NCI-H82 (cell line): ENCODE data around the gene NRG4.
"Not testable (repeated sequence)": the region's sequence is repeated elsewhere in the genome, so short reads cannot be mapped to it uniquely, and the experiment has no call there.

Experiments
- DNase-seq: peaks from one replicate; lab custom pipeline; 2025; lab: John Stamatoyannopoulos, UW

NRG4 gene

DNA sequence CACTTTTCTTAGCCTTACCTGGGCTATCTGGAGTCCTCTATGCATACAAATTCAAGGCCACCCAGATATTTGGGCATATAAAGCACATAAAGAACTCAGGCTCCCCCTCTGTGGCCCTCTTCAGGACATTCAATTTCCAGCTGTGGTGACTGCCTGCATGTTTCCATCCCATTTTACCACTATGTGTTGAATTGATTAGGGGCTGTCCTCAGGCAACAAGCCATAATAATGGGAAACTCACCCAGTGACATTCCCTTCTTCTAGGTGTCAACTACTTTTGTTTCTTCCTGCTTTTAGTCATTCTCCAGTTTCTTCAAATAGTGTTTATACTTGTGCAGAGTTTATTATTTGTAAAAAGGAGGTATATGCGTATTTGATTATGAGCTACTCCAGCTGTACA lies 18.0 kb downstream of the NRG4 start:
- no peak for DNase-seq

DNA sequence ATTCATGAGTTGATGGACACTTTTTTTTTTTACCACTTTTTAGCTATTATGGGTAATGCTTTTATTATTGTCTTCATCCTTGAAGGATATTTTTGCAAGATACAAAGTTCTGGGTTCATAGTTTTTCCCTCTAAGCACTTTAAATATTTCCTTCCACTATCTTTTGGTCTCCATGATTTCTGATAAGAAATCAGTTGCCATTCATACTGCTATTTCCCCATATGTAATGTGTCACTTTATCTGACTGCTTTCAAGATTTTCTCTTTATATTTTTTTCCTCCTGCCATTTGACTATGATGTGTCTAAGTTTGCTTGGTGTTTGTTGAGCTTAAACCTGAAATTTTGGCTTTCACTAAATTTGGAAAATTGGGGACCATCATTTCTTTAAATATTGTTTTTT lies 19.3 kb downstream of the NRG4 start:
- DNase-seq = no peak

DNA sequence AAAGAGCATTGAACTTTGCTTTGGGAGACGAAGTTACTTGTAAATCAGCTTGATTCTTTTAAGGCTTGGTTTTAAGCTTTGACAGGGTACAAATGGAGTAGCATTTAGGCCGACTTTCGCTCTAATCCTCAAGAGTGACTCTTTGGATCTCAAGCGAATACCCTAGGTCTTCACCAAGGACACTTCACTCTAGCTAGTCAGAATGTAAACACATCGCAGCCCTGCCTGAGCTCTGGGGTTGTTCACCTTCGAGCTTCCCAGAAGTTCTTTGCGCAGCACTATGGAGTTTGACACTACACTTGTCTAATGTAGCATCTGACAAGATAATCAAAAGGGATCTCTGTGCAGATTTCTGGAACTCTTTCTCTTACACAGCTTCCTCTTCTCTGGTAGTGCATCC lies 22.3 kb downstream of the NRG4 start:
- no peak for DNase-seq

DNA sequence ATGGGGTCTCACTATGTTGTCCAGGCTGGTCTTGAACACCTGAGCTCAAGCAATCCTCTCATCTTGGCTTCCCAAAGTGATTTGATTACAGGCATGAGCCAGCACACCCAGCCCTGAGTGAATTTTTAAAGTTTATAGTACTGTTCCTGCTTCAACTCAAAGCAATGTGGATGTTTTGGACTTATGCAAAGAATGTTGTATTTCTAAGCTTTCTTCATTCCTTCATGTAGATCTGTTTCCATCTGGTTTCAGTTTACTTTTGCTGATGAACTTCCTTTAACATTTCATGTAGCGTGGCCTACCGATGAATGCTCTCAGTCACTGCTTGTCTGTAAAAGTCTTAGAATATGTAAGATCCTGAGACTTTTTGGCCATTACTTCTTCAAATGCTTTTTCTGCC lies 23.2 kb downstream of the NRG4 start:
- DNase-seq = no peak

DNA sequence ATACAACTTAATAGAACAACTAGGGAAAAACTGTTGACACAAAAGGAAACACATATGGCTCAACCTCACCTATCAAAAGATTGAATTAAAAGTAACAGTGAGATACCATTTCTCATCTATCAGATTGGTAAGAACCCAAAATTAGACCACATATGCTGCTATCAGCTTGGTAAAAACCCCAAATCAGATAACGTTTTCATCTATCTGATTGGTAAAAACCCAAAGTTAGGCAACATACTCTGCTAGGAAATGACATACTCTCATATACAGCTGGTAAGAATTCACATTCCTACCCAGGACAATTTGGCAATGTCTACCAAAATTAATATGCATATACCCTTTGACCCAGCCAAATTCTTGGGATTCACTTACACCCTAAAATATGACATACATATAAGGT lies 26.3 kb downstream of the NRG4 start:
- no peak for DNase-seq

DNA sequence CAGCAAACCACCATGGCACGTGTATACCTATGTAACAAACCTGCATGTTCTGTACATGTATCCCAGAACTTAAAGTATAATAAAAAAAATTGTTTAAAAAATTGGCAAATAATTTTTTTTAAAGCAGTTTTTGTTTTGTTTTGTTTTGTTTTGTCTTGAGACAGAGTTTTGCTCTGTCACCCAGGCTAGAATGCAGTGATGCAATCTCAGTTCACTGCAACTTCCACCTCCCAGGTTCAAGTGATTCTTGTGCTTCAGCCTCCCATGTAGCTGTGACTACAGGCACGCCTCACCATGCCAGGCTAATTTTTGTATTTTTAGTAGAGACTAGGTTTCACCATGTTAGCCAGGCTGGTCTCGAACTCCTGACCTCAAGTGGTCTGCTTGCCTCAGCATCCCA lies 27.5 kb downstream of the NRG4 start:
- not testable (repeated sequence) for DNase-seq

DNA sequence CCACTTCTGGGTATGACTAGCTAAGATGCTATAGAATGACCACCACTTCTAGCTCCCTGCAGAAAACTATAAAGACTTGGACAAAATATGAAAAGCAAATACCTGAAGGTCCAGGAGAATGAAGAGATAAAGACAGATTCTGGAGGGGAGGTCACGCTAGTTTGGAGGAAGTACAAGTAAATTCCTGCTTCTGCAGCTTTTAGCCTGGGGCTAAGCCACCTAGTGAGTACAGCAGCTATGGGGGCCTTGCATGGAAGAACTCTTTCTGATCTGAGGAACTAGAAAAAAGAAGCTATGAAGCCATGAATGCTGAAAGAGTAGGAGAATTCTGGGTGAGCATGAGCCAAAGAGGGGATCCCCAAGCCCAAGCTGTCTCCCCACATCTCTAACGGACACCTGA lies 29.8 kb downstream of the NRG4 start:
- no peak for DNase-seq

DNA sequence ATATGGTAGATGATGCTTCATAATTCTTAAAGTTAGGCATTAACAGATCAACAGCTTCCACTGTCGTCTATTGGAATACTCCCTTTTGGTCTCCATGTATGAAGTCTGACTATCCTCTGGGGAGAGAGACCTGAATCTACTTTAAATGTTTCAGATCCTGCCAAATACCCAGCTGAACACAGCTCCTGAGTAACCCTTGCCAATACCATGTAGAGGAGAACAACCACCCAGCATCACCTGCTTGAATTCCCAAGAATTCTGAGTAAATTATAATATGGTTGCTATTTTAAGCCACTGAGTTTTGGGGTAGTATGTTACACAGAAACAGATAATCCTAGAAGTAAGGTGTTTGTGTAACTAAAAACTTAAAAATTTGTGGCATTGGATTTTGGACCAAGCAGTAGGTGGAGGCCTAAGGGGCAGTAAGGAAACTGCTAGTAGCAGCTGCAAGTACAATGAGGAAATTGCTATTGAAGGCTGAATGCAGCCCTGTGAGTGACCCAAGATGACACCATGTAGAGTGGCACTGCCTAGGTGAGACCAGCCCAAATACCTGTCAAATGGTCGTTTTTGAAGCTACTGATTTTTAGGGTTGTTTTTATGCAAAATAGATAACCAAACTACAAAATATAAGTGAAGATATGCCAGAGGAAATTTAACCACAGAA lies 30.9 kb downstream of the NRG4 start:
- DNase-seq = no peak

DNA sequence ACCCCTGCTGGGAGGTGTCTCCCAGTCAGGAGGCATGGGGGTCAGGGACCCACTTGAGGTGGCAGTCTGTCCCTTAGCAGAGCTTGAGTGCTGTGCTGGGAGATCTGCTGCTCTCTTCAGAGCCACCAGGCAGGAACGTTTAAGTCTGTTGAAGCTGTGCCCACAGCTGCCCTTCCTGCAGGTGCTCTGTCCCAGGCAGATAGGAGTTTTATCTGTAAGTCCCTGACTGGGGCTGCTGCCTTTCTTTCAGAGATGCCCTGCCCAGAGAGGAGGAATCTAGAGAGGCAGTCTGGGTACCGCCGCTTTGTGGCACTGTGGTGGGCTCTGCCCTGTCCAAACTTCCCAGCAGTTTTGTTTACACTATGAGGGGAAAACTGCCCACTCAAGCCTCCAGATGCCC lies 35.5 kb downstream of the NRG4 start:
- DNase-seq = not testable (repeated sequence)

DNA sequence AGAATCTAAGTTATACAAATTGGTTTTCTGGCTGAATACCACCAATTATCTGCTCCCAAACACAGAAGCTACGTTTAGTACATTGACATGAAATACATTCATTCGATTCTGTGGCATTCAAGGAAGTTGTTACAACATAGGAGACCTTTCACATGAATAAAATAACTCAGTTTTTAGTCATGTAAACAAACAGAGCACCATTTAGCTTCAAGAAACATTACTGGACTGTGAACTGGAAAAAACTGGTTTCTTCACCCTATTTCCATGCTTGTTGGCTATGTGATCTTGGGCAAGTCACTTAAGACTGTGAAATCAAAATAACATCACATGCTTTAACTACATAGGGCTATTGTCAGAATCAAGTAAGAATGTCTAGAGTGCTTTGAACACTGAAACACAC lies 46.2 kb downstream of the NRG4 start:
- no peak for DNase-seq

DNA sequence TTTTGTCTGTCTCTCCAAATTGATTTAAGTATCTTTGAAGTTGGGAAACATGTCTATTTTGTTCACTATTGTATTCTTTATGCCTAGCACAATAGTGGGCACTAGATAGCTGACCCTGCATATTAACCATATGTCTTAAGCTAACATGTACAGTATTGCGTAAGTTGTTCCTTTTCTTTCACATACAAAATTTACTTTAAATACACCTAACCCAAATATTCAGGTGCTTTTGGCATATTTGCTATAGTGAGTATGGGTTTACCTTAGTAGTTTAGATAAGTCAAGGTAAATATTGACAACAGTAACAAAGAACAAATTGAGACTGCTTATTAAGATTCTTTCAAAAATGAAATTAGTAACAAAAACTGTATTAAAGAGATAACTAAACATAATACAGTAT lies 50.9 kb downstream of the NRG4 start:
- no peak for DNase-seq

DNA sequence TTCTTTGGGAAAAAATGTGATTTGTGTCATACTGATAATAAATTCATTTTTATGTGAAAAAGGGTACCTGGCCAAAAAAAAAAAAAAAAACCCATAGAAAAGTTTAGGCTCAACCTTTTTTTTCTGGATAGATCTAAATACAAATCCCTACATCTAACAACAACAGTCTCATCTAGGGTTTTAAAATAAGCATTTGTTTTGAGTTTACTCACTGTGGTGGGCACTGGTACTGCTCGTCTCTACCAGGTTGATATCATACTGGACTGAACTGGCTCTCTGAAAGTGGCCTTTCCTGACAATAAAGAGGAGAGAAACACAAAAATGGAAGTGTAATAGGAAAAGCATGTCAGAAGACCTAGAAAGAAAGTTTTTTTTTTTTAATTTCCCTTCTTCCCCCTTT lies 56.5 kb downstream of the NRG4 start:
- DNase-seq = no peak

DNA sequence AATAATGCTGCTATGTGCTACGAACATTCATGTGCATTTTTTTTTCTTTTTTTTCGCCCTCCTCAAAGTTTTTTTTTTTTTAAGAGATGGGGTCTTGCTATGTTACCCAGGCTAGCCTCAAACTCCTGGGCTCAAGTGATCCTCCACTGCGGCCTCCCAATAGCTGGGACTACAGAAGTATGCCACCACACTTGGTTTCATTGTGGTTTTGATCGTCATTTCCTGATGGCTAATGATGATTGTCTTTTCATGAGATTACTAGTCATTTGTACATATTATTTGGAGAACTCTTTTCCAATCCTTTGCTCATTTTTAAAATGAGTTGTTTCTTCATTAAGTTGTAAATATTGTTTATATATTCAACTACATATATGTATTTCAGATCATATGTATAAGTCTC lies 59.7 kb downstream of the NRG4 start:
- no peak for DNase-seq

DNA sequence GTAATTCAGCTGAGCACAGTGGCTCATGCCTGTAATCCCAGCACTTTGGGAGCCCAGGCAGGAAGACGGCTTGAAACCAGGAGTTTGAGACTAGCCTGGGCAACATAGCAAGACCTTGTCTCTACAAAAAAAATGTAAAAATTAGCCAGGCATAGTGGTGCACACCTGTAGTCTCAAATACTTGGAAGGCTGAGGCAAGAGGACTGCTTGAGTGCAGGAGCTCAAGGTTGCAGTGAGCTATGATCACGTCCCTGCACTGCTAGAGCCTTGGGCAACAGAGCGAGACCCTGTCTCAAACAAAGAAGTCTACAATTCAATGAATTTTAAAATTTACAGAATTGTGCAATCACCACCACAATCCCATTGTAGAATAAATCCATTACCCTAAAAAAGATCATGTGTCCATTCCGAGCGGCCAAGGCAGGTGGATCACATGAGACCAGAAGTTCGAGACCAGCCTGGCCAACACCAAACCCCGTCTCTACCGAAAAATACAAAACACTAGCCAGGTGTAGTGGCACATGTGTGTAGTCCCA lies 63.4 kb downstream of the NRG4 start:
- DNase-seq = no peak

DNA sequence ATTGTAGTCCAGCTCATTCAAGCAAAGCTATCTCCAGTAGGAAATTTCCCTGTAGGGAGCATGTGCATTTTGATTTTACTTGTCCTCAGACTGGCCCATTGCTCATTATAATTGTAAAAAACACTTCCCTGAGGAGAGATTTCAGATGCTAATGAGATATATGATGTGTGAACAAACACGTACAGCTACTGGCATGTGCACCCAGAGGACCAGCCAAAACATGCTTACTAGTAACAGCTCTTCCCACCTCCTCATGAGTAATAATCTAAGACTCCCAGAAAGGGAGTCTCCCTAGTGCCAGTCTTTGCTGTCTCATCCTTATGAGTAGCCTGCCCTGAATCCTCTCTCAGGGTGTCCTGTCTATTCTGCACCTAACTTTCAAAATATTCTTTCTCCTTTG lies 65.1 kb downstream of the NRG4 start:
- DNase-seq = no peak

DNA sequence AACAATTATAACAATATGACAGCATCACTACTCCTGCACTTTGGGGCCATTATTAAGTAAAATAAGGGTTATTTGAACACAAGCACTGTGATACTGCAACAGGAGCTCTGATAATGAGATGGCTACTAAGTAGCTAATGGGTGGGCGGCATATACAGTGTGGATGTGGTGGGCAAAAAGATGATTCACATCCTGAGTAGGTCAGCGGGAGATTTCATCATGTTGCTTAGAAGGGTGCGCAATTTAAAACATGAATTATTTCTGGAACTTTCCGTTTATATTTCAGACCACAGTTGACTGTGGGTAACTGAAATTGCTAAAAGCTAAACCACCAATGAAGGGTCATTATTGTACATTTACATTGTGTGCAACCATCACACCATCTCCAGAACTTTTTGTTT lies 66.3 kb downstream of the NRG4 start:
- no peak for DNase-seq

DNA sequence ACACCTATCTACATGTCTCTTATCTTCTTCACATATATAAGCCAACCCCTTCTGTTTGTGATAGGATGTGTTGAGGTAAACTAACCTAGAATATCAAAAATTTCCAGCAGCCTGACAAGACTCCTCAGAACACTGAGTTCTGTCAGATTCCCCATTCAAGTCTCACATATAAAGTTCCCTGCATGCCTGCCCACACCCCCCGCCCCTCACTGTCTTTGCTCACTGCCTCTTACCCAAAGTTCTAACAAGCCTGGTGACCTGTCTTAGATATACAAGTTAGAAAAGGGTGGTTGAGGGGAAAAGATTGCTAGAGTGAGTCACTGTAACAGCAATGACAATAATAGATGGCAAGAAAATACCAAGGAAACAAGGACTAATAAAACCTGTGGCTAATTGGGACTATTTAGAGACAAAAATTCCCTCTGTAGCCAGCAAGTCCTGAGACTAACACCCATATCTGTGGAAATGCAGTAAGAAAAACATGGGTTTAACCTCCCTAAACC lies 68.5 kb downstream of the NRG4 start:
- DNase-seq = no peak

DNA sequence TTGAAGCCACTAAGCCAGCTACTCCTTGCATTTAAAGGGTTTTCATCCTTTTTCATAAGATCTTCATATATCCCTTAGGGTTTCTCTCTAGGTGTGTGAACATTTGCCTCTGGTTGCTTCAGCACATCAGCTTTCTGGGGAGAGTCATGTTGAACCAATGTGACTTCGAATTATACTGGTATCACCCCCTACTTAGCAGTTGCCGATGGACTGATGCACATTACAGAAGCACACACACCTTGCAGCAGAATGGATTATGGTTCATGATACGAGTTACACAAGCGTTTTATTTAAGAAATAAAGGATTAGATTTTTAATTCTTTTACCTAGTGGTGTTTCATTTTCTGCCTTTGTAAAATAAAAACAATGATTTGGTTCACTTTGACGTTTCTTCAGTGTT lies 69.0 kb downstream of the NRG4 start:
- no peak for DNase-seq

DNA sequence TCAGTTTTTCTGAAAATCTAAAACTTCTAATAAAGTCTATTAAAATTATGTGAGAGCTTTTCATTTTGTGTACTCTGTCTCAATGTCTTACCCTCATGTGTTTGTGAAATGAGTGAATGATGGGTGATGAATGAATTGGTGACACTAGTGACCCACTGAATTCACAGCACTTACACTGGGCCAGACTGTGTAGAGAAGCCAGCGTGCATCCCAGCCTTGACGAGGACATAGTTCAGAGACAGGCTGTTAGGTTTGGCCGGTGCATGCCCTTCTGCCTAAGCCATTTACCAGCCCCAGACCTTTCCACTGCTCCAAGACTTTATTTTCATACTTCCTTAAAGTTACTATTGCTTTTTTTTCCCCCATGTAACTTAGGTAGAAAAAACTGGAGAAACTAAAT lies 69.8 kb downstream of the NRG4 start:
- DNase-seq = peak; percentile 31

DNA sequence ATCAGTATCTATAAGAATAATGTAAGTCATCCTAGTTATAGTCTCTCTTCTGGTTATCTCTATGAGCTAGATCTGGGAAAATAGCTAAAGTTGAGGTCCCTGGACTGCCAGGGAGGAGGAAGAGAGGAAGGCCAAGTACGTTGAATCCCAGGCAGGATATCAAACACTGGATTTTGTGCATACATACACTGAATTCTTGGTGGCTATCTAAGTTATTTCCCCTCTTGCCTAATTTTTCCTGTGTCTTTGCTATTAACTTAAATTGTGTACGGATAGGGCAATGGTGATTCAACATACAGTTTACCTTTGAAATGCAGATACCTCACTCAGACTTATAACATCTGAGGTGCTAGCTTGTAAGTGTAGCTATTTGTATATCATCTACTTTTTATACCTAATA lies 81.4 kb downstream of the NRG4 start:
- DNase-seq = no peak

DNA sequence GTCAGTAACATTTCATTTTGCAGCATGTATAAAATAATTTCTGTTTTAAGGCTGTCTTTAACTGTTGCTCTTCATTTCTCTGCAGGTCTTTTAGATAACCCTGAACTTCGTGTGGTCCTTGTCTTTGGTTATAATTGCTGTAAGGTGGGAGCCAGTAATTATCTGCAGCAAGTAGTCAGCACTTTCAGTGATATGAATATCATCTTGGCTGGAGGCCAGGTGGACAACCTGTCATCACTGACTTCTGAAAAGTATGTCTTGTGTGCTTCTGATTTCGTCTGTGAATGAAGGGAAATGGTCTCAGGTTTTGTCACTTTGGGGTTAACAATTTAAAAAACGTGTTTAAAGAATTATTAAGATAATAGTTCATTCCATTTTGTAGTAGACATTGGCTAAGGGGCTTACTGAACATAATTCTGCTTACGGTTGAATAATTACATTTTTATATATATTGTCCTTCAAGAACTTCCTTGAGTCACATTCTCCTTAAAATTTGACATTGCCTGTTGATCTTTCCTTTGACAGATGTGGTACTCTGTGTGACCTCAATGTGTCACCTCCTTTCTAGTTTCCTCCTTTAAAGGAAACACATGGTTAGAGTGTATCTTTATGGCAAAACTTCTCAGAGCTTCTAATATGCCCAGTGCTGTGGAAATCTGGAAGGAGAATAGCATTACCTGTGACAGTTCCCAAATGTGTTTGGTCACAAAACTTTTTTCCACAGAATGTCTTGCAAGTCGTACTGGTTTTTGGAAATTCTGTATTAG lies 82.2 kb downstream of the NRG4 start:
- DNase-seq = no peak

DNA sequence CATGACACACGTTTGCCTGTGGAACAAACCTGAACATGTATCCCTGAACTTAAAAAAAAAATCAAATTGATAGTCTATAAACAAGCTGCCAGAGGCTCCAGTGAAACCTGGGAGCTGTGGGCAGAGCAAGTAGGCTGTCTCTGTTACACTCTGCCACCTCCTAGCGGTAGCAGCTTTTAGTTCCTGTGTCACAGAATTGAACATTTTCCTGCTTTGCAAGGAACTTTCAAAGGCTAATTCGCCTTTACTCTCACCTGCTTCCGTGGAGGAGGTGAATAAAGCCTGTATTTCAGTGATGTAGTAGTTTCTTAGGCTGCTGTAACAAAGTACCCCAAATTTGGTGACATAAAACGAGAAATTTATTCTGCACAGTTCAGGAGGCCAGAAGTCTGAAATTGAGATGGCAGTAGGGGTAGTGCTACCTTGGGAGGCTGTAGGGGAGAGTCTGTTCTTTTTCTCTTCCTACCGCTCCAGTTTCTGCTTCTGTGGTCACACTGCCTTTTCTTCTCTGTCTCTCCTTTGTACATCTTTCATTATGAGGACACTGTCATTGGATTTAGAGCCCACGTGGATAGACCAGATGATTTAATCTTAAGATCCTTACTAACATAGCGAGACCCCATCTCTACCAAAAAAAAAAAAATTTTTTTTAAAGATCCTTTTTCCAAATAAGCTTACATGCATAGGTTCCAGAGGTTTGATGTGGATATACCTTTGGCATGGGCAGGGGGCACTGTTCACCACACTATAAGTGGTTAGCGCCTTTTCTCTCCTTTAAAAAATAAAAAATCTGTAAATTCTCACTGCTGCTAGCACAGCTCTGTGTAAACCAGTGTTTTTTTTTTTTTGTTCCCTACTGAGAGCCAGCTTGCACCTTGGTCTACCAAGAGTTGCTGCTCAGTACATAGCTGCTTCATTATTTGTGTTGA lies 83.3 kb downstream of the NRG4 start:
- DNase-seq = peak; percentile 58
